Keratinocyte (primary cell): ENCODE data around the gene PUS1. TPM values are rescaled to one million over a fixed set of nuclear protein-coding genes. Genes with fewer than 3 reads are reported as not detected.

Experiments
- DNase-seq: peaks from one replicate; pipeline ENCODE4 v3.0.0-alpha.2; 2011; ENCODE audit warnings: low read depth, missing footprints, low spot score
- FAIRE-seq: peaks from 2 replicates; lab custom pipeline; 2011; peaks lifted over from hg19 to GRCh38; lab: Jason Lieb, UNC
- H2AFZ ChIP-seq: 2 replicates; pipeline ENCODE4 v1.6.0; 2012; ENCODE audit warnings: low read length, control low read depth, inconsistent platforms; ENCODE audit not compliant: control insufficient read depth
- H3K27ac ChIP-seq: 2 replicates; pipeline ENCODE4 v1.5.1; 2011; ENCODE audit warnings: low read length; ENCODE audit not compliant: control insufficient read depth, insufficient read depth
- H3K27me3 ChIP-seq: 3 replicates; pipeline ENCODE4 v1.6.0; 2011; ENCODE audit warnings: low read length; ENCODE audit not compliant: control insufficient read depth, insufficient read depth; ENCODE audit errors: extremely low read depth
- H3K36me3 ChIP-seq, 2 experiments: 2 replicates in 1 of 2; 3 replicates in 1 of 2; pipeline ENCODE4 v1.5.1; 2011; ENCODE audit warnings: low read length in 2 of 2, mild to moderate bottlenecking in 1 of 2; ENCODE audit not compliant: control insufficient read depth in 2 of 2, insufficient read depth in 2 of 2; ENCODE audit errors: extremely low read depth in 1 of 2
- H3K4me1 ChIP-seq: 3 replicates; pipeline ENCODE4 v1.5.1; 2011; ENCODE audit warnings: low read length; ENCODE audit not compliant: control insufficient read depth, insufficient read depth; ENCODE audit errors: extremely low read depth
- H3K4me2 ChIP-seq: 3 replicates; pipeline ENCODE4 v1.6.0; 2011; ENCODE audit warnings: low read depth, low read length; ENCODE audit not compliant: control insufficient read depth, insufficient read depth; ENCODE audit errors: extremely low read depth
- H3K4me3 ChIP-seq, 3 experiments: fragments of 200-600 bp in 1 of 3; sonication (generic) in 1 of 3; 2 replicates in 2 of 3; 3 replicates in 1 of 3; pipeline ENCODE4 v1.5.1; 2011 to 2016; ENCODE audit warnings: low read length in 3 of 3, mild to moderate bottlenecking in 3 of 3, control low read depth in 2 of 3, inconsistent platforms in 1 of 3, low read depth in 1 of 3, mixed read lengths in 1 of 3, mixed run types in 1 of 3, moderate library complexity in 1 of 3; ENCODE audit not compliant: control insufficient read depth in 2 of 3, insufficient read depth in 2 of 3; ENCODE audit errors: extremely low read depth in 1 of 3
- H3K79me2 ChIP-seq: 2 replicates; pipeline ENCODE4 v1.6.0; 2012; ENCODE audit warnings: low read length; ENCODE audit not compliant: control insufficient read depth, insufficient read depth
- H3K9ac ChIP-seq: 3 replicates; pipeline ENCODE4 v1.6.0; 2011; ENCODE audit warnings: low read length; ENCODE audit not compliant: control insufficient read depth, insufficient read depth; ENCODE audit errors: extremely low read depth
- H3K9me1 ChIP-seq: 3 replicates; pipeline ENCODE4 v1.6.0; 2011; ENCODE audit warnings: low read length; ENCODE audit not compliant: control insufficient read depth, insufficient read depth; ENCODE audit errors: extremely low read depth
- H3K9me3 ChIP-seq: 2 replicates; pipeline ENCODE4 v1.5.1; 2012; ENCODE audit warnings: low read depth, low read length; ENCODE audit not compliant: control insufficient read depth
- H4K20me1 ChIP-seq: 3 replicates; pipeline ENCODE4 v1.6.0; 2011; ENCODE audit warnings: low read length; ENCODE audit not compliant: control insufficient read depth, insufficient read depth; ENCODE audit errors: extremely low read depth
- EZH2 ChIP-seq: IDR thresholded peaks from one replicate; pipeline ENCODE4 v1.6.1; 2012; ENCODE audit warnings: inconsistent platforms, mild to moderate bottlenecking, low read length, moderate library complexity
- dilution Hi-C: fragments of 300-500 bp; cut with MboI; formaldehyde crosslinking; loops from one replicate; pipeline ENCODE4 v1.7.0; 2020; ENCODE audit warnings: low sequenced_read_pairs; ENCODE audit not compliant: extremely low pct_ligation_motif_present
- polyA plus RNA-seq, 5 experiments: library from polyadenylated mRNA; depleted of rRNA in 3 of 5; stranded (reverse) in 3 of 5; stranded (forward) in 1 of 5; unstranded in 1 of 5; fragments of >200 nt; gene quantifications; 1 replicate in 1 of 5; 2 replicates in 3 of 5; 3 replicates in 1 of 5; pipeline versions ENCODE4 v1.2.1 to v1.2.3, GENCODE V29; 2011 to 2012; ENCODE audit warnings: missing spikeins in 2 of 5, low read depth in 1 of 5, low replicate concordance in 1 of 5
- TF ChIP-seq, protein P1 (sequence below), 3 experiments: IDR thresholded peaks in 1 of 3; conservative IDR thresholded peaks in 1 of 3; optimal IDR thresholded peaks in 1 of 3; 2 replicates in 2 of 3; 3 replicates in 1 of 3; pipeline versions ENCODE3 to v1.5.1; 2011; ENCODE audit warnings: low read length in 3 of 3, mild to moderate bottlenecking in 3 of 3, moderate library complexity in 2 of 3, control low read depth in 1 of 3, inconsistent platforms in 1 of 3; ENCODE audit not compliant: insufficient read depth in 2 of 3; ENCODE audit errors: extremely low read depth in 1 of 3

The PUS1 gene
- polyA plus RNA-seq, 1 donor (not counting 4 experiments of a cell fraction or from before 2014, with no cell fraction given): 25.8 TPM

DNA sequence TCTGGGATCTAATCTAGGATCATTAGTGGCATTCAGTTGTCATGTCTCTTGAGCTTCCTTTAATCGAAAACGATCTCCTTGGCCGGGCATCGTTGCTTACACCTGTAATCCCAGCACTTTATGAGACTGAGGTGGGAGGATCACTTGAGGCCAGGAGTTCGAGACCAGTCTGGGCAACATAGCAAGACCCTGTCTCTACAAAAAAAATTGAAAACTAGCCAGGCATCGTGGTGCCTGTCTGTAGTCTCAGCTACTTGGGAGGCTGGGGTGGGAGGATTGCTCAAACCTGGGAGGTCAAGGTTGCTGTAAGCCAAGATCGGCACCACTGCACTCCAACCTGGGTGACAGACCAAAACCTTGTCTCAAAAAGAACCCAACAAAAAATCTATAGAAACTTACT, 9.0 kb downstream of the PUS1 start:
- FAIRE-seq (no peak), DNase-seq (no peak)
- peaks cover 30 to 40% of the 10 kb centered on the region in 2 experiments for H3K36me3 ChIP-seq
- peaks cover 4% of the 10 kb centered on the region for H3K79me2 ChIP-seq
- TF ChIP-seq, protein P1, sequence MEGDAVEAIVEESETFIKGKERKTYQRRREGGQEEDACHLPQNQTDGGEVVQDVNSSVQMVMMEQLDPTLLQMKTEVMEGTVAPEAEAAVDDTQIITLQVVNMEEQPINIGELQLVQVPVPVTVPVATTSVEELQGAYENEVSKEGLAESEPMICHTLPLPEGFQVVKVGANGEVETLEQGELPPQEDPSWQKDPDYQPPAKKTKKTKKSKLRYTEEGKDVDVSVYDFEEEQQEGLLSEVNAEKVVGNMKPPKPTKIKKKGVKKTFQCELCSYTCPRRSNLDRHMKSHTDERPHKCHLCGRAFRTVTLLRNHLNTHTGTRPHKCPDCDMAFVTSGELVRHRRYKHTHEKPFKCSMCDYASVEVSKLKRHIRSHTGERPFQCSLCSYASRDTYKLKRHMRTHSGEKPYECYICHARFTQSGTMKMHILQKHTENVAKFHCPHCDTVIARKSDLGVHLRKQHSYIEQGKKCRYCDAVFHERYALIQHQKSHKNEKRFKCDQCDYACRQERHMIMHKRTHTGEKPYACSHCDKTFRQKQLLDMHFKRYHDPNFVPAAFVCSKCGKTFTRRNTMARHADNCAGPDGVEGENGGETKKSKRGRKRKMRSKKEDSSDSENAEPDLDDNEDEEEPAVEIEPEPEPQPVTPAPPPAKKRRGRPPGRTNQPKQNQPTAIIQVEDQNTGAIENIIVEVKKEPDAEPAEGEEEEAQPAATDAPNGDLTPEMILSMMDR (optimal IDR thresholded peaks at IDR 0.05 in 1 of 3, IDR thresholded peaks at IDR 0.05 in 1 of 3, conservative IDR thresholded peaks at IDR 0.05 in 1 of 3; ENCODE audit: extremely low read depth in 1 of 3, insufficient read depth in 2 of 3, low read length in 3 of 3): no peak
- TF ChIP-seq EZH2: no peak
- H3K9ac ChIP-seq: no peak overlapping the region
- H3K4me3 ChIP-seq: no peak overlapping the region
- H2AFZ ChIP-seq: no peak overlapping the region
- H3K27ac ChIP-seq: no peak overlapping the region
- peaks cover 3% of the 10 kb centered on the region for H4K20me1 ChIP-seq
- no peaks in the 10 kb centered on the region for H3K9me3 ChIP-seq
- dilution Hi-C loops: no loop called here
- H3K4me1 ChIP-seq: no peaks in the 10 kb centered on the region
- no peak overlapping the region for H3K4me2 ChIP-seq
- H3K27me3 ChIP-seq: no peaks in the 10 kb centered on the region
- H3K9me1 ChIP-seq: no peaks in the 10 kb centered on the region

DNA sequence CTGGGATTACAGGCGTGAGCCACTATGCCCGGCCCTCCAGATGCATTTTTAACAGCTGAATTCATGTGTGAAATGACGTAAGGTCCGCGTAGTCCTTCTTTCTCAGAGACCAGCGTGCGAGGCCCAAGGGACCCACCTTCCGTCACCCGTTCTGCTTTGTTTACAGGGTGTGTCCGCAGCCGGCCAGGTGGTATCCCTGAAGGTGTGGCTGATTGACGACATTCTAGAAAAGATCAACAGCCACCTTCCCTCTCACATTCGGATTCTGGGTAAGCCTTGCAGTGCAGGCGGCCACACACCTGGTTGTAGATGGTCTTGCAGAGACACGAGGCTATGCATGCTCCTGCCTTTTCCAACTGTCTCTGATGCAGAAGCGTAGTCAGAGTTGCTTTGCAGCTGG, 9.9 kb downstream of the PUS1 start:
- Histone ChIP-seq H3K36me3 (peaks cover 32 to 40% of the 10 kb centered on the region in 2 experiments), H3K9ac (no peak overlapping the region), H3K27me3 (no peaks in the 10 kb centered on the region), H3K27ac (no peak overlapping the region), H3K4me2 (no peak overlapping the region), H3K4me1 (no peaks in the 10 kb centered on the region), H3K79me2 (peaks cover 2% of the 10 kb centered on the region), H2AFZ (no peak overlapping the region), H3K9me1 (no peaks in the 10 kb centered on the region), H3K4me3 (no peak overlapping the region), H4K20me1 (peaks cover 3% of the 10 kb centered on the region), H3K9me3 (no peaks in the 10 kb centered on the region)
- DNase-seq (no peak), FAIRE-seq (no peak)
- TF ChIP-seq, protein P1 (optimal IDR thresholded peaks at IDR 0.05 in 1 of 3, IDR thresholded peaks at IDR 0.05 in 1 of 3, conservative IDR thresholded peaks at IDR 0.05 in 1 of 3; ENCODE audit: extremely low read depth in 1 of 3, insufficient read depth in 2 of 3, low read length in 3 of 3): no peak
- TF ChIP-seq EZH2: no peak
- dilution Hi-C loops: no loop called here
